ENCODE measurements around the gene CHMP6.

DNA sequence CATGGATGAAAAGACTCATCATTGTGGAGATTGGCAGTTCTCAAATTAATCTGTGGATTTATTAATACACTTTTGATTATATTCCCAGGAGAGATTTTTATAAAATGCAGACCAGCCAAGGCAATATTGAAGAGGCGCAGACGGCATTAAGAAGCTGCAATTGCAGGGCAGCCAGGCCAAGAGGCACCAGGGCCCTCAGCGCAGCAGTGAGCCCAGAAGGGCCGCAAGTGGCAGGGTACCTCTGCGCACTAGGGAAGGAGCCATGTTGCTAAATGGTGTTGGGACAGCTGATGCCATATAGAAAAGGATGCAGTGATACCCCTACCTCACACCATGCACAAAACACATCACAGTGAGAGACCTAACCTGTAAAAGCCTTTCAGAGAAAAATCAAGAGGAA is 36.6 kb upstream of the CHMP6 start:
- TF ChIP-seq POLR2A (IDR thresholded peaks at IDR 0.05) = no peak
- TF ChIP-seq, protein P1, sequence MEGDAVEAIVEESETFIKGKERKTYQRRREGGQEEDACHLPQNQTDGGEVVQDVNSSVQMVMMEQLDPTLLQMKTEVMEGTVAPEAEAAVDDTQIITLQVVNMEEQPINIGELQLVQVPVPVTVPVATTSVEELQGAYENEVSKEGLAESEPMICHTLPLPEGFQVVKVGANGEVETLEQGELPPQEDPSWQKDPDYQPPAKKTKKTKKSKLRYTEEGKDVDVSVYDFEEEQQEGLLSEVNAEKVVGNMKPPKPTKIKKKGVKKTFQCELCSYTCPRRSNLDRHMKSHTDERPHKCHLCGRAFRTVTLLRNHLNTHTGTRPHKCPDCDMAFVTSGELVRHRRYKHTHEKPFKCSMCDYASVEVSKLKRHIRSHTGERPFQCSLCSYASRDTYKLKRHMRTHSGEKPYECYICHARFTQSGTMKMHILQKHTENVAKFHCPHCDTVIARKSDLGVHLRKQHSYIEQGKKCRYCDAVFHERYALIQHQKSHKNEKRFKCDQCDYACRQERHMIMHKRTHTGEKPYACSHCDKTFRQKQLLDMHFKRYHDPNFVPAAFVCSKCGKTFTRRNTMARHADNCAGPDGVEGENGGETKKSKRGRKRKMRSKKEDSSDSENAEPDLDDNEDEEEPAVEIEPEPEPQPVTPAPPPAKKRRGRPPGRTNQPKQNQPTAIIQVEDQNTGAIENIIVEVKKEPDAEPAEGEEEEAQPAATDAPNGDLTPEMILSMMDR (IDR thresholded peaks at IDR 0.05) = no peak

Measured in breast epithelium (tissue), 3 donors.